ENCODE measurements around the gene STAT1. TPM values are rescaled to one million over a fixed set of nuclear protein-coding genes. Genes with fewer than 3 reads are reported as not detected.

Gene STAT1
- total and polyA plus RNA-seq, 5 donors from 2014 or later: 198 to 331 (median 262) TPM

GRCh38 chr2:191030521-191031154 is 16.7 kb upstream of the STAT1 start:
- Histone ChIP-seq H3K36me3 (ENCODE audit: control insufficient read depth, insufficient read depth, low read length) (peaks cover 22% of the 10 kb centered on the region), H3K9me3 (ENCODE audit: control insufficient read depth in 2 of 2, low read length in 2 of 2) (no peaks in the 10 kb centered on the region), H3K4me1 (ENCODE audit: control insufficient read depth, insufficient read depth, low read length, poor library complexity, severe bottlenecking) (peaks cover 26% of the 10 kb centered on the region), H3K27ac (ENCODE audit: insufficient read depth, low read length, poor library complexity, severe bottlenecking) (peak overlapping the region; percentile 66), H3K4me3 (ENCODE audit: low read depth, low read length) (peak overlapping the region; percentile 37), H3K27me3 (ENCODE audit: control insufficient read depth, insufficient read depth, low read length) (no peaks in the 10 kb centered on the region)
- peak overlapping the region in 2 of 3 donors; percentile 34 to 84 for H3K27ac Mint-ChIP-seq
- no peaks in the 10 kb centered on the region for H3K9me3 Mint-ChIP-seq
- H3K4me3 Mint-ChIP-seq: peak overlapping the region in 1 of 4 donors; percentile 20
- H3K27me3 Mint-ChIP-seq: no peaks in the 10 kb centered on the region
- DNase-seq: peak; percentile 36 to 85 (median 61)
- peak; percentile 80 to 81 for ATAC-seq (ENCODE audit: low read depth in 2 of 2)
- peaks cover 17 to 40% (median 27%) of the 10 kb centered on the region in 4 donors for H3K4me1 Mint-ChIP-seq
- peaks cover 12% of the 10 kb centered on the region for H3K36me3 Mint-ChIP-seq

- H3K36me3 Mint-ChIP-seq: peaks cover 12% of the 10 kb centered on the region
- DNase-seq (peak in 1 of 3 donors; percentile 81), ATAC-seq (ENCODE audit: low read depth in 2 of 2) (no peak)
- peaks cover 22 to 43% (median 31%) of the 10 kb centered on the region in 4 donors for H3K4me1 Mint-ChIP-seq
- H3K4me3 Mint-ChIP-seq: peak overlapping the region; percentile 2 to 56 (median 25)
- Histone ChIP-seq H3K4me1 (ENCODE audit: control insufficient read depth, insufficient read depth, low read length, poor library complexity, severe bottlenecking) (peaks cover 26% of the 10 kb centered on the region), H3K4me3 (ENCODE audit: low read depth, low read length) (peak overlapping the region; percentile 56), H3K27me3 (ENCODE audit: control insufficient read depth, insufficient read depth, low read length) (no peaks in the 10 kb centered on the region), H3K27ac (ENCODE audit: insufficient read depth, low read length, poor library complexity, severe bottlenecking) (peak overlapping the region; percentile 66), H3K9me3 (ENCODE audit: control insufficient read depth in 2 of 2, low read length in 2 of 2) (no peaks in the 10 kb centered on the region), H3K36me3 (ENCODE audit: control insufficient read depth, insufficient read depth, low read length) (peaks cover 18% of the 10 kb centered on the region)
- no peaks in the 10 kb centered on the region for H3K9me3 Mint-ChIP-seq
- no peaks in the 10 kb centered on the region for H3K27me3 Mint-ChIP-seq
- H3K27ac Mint-ChIP-seq: peak overlapping the region; percentile 4 to 92 (median 21)
Observed at GRCh38 chr2:191029280-191029950, 15.4 kb upstream of the STAT1 start.

GRCh38 chr2:191026377-191026776 is 12.4 kb upstream of the STAT1 start:
- Mint-ChIP-seq H3K4me3 (no peak overlapping the region), H3K4me1 (peaks cover 22 to 45% (median 30%) of the 10 kb centered on the region in 4 donors), H3K36me3 (peaks cover 9% of the 10 kb centered on the region), H3K27ac (peak overlapping the region in 2 of 3 donors; percentile 30 to 97), H3K27me3 (no peaks in the 10 kb centered on the region), H3K9me3 (no peaks in the 10 kb centered on the region)
- H3K36me3 ChIP-seq (ENCODE audit: control insufficient read depth, insufficient read depth, low read length): peaks cover 2% of the 10 kb centered on the region
- no peaks in the 10 kb centered on the region for H3K27me3 ChIP-seq (ENCODE audit: control insufficient read depth, insufficient read depth, low read length)
- H3K4me1 ChIP-seq (ENCODE audit: control insufficient read depth, insufficient read depth, low read length, poor library complexity, severe bottlenecking): peaks cover 57% of the 10 kb centered on the region
- H3K27ac ChIP-seq (ENCODE audit: insufficient read depth, low read length, poor library complexity, severe bottlenecking): no peak overlapping the region
- no peak overlapping the region for H3K4me3 ChIP-seq (ENCODE audit: low read depth, low read length)
- no peaks in the 10 kb centered on the region for H3K9me3 ChIP-seq (ENCODE audit: control insufficient read depth in 2 of 2, low read length in 2 of 2)
- ATAC-seq (ENCODE audit: low read depth in 2 of 2): no peak
- no peak for DNase-seq

GRCh38 chr2:191025135-191025534 is 11.2 kb upstream of the STAT1 start:
- no peaks in the 10 kb centered on the region for H3K9me3 ChIP-seq (ENCODE audit: control insufficient read depth in 2 of 2, low read length in 2 of 2)
- H3K4me1 ChIP-seq (ENCODE audit: control insufficient read depth, insufficient read depth, low read length, poor library complexity, severe bottlenecking): peaks cover 61% of the 10 kb centered on the region
- no peak overlapping the region for H3K27ac ChIP-seq (ENCODE audit: insufficient read depth, low read length, poor library complexity, severe bottlenecking)
- ATAC-seq (ENCODE audit: low read depth in 2 of 2): no peak
- DNase-seq: no peak
- H3K4me3 ChIP-seq (ENCODE audit: low read depth, low read length): no peak overlapping the region
- no peaks in the 10 kb centered on the region for H3K9me3 Mint-ChIP-seq
- H3K27ac Mint-ChIP-seq: peak overlapping the region in 2 of 3 donors; percentile 8 to 32
- H3K4me1 Mint-ChIP-seq: peaks cover 15 to 38% (median 20%) of the 10 kb centered on the region in 4 donors
- no peaks in the 10 kb centered on the region for H3K27me3 Mint-ChIP-seq
- H3K36me3 ChIP-seq (ENCODE audit: control insufficient read depth, insufficient read depth, low read length): no peaks in the 10 kb centered on the region
- peaks cover 6% of the 10 kb centered on the region for H3K36me3 Mint-ChIP-seq
- peak overlapping the region in 1 of 4 donors; percentile 50 for H3K4me3 Mint-ChIP-seq
- H3K27me3 ChIP-seq (ENCODE audit: control insufficient read depth, insufficient read depth, low read length): no peaks in the 10 kb centered on the region

GRCh38 chr2:191023235-191023679 is 9.3 kb upstream of the STAT1 start:
- no peaks in the 10 kb centered on the region for H3K27me3 Mint-ChIP-seq
- no peaks in the 10 kb centered on the region for H3K27me3 ChIP-seq (ENCODE audit: control insufficient read depth, insufficient read depth, low read length)
- no peak overlapping the region for H3K27ac Mint-ChIP-seq
- peaks cover 6% of the 10 kb centered on the region for H3K36me3 Mint-ChIP-seq
- peaks cover 56% of the 10 kb centered on the region for H3K4me1 ChIP-seq (ENCODE audit: control insufficient read depth, insufficient read depth, low read length, poor library complexity, severe bottlenecking)
- H3K9me3 Mint-ChIP-seq: no peaks in the 10 kb centered on the region
- DNase-seq (peak in 2 of 3 donors; percentile 46 to 80), ATAC-seq (ENCODE audit: low read depth in 2 of 2) (peak; percentile 26 to 32)
- H3K9me3 ChIP-seq (ENCODE audit: control insufficient read depth in 2 of 2, low read length in 2 of 2): no peaks in the 10 kb centered on the region
- no peaks in the 10 kb centered on the region for H3K36me3 ChIP-seq (ENCODE audit: control insufficient read depth, insufficient read depth, low read length)
- no peak overlapping the region for H3K4me3 Mint-ChIP-seq
- peak overlapping the region; percentile 90 for H3K4me3 ChIP-seq (ENCODE audit: low read depth, low read length)
- H3K27ac ChIP-seq (ENCODE audit: insufficient read depth, low read length, poor library complexity, severe bottlenecking): peak overlapping the region; percentile 95
- H3K4me1 Mint-ChIP-seq: peaks cover 12 to 37% (median 18%) of the 10 kb centered on the region in 4 donors

- DNase-seq (peak in 2 of 3 donors; percentile 44 to 66), ATAC-seq (ENCODE audit: low read depth in 2 of 2) (peak; percentile 7)
- Histone ChIP-seq H3K27me3 (ENCODE audit: control insufficient read depth, insufficient read depth, low read length) (no peaks in the 10 kb centered on the region), H3K4me1 (ENCODE audit: control insufficient read depth, insufficient read depth, low read length, poor library complexity, severe bottlenecking) (peaks cover 60% of the 10 kb centered on the region), H3K27ac (ENCODE audit: insufficient read depth, low read length, poor library complexity, severe bottlenecking) (peak overlapping the region; percentile 95), H3K9me3 (ENCODE audit: control insufficient read depth in 2 of 2, low read length in 2 of 2) (no peaks in the 10 kb centered on the region), H3K4me3 (ENCODE audit: low read depth, low read length) (peak overlapping the region; percentile 90), H3K36me3 (ENCODE audit: control insufficient read depth, insufficient read depth, low read length) (no peaks in the 10 kb centered on the region)
- peaks cover 0 to under 1% (median 0%) of the 10 kb centered on the region in 7 donors for H3K9me3 Mint-ChIP-seq
- no peak overlapping the region for H3K27ac Mint-ChIP-seq
- H3K36me3 Mint-ChIP-seq: peaks cover 4% of the 10 kb centered on the region
- peaks cover 15 to 36% (median 21%) of the 10 kb centered on the region in 4 donors for H3K4me1 Mint-ChIP-seq
- no peaks in the 10 kb centered on the region for H3K27me3 Mint-ChIP-seq
- H3K4me3 Mint-ChIP-seq: no peak overlapping the region
Observed at GRCh38 chr2:191020742-191021381, 6.9 kb upstream of the STAT1 start.

GRCh38 chr2:191020221-191020741 is 6.3 kb upstream of the STAT1 start:
- peak overlapping the region; percentile 95 for H3K27ac ChIP-seq (ENCODE audit: insufficient read depth, low read length, poor library complexity, severe bottlenecking)
- peaks cover 4% of the 10 kb centered on the region for H3K36me3 Mint-ChIP-seq
- H3K4me3 ChIP-seq (ENCODE audit: low read depth, low read length): peak overlapping the region; percentile 90
- H3K27me3 ChIP-seq (ENCODE audit: control insufficient read depth, insufficient read depth, low read length): no peaks in the 10 kb centered on the region
- H3K27ac Mint-ChIP-seq: no peak overlapping the region
- no peaks in the 10 kb centered on the region for H3K27me3 Mint-ChIP-seq
- DNase-seq: peak; percentile 87 to 98 (median 89)
- peaks cover 0 to 3% (median 0%) of the 10 kb centered on the region in 7 donors for H3K9me3 Mint-ChIP-seq
- H3K4me1 ChIP-seq (ENCODE audit: control insufficient read depth, insufficient read depth, low read length, poor library complexity, severe bottlenecking): peaks cover 65% of the 10 kb centered on the region
- no peak overlapping the region for H3K4me3 Mint-ChIP-seq
- no peaks in the 10 kb centered on the region for H3K9me3 ChIP-seq (ENCODE audit: control insufficient read depth in 2 of 2, low read length in 2 of 2)
- H3K4me1 Mint-ChIP-seq: peaks cover 13 to 34% (median 21%) of the 10 kb centered on the region in 4 donors
- ATAC-seq (ENCODE audit: low read depth in 2 of 2): peak; percentile 76 to 77
- no peaks in the 10 kb centered on the region for H3K36me3 ChIP-seq (ENCODE audit: control insufficient read depth, insufficient read depth, low read length)

Measured in CD4-positive, CD25-positive, alpha-beta regulatory T cell (primary cell).